Measurements from ENCODE around the gene TMIGD3. TPM values are rescaled to one million over a fixed set of nuclear protein-coding genes. Genes with fewer than 3 reads are reported as not detected.

Gene TMIGD3
- total RNA-seq, 3 donors from 2014 or later = 0.87 to 5.0 (median 3.5) TPM

DNA sequence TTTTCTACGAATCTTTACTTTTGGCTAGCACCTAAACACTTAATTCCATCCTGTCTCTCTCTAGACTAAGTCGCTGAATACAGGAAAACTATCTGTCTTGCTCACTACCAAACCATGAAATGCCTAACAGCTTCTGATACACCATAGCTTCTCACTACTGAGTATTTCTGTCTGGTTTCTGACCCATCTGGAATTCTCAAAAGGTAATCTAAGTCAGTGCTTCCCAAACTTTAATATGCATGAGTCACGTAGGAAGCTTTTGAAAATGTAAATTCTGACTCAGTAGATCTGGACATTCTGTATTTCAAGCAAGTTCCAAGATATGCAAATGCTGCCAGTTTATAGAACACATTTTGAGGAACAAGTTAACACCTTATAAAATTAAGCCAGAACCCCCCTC lies 66.7 kb downstream of the TMIGD3 start:
- Histone ChIP-seq H3K4me3 (no peak overlapping the region), H3K9me3 (no peaks in the 10 kb centered on the region), H3K4me1 (ENCODE audit: low read depth) (no peaks in the 10 kb centered on the region), H3K36me3 (ENCODE audit: low read depth) (no peaks in the 10 kb centered on the region)
- DNase-seq (no peak), ATAC-seq (no peak)
- TF ChIP-seq, protein P1, sequence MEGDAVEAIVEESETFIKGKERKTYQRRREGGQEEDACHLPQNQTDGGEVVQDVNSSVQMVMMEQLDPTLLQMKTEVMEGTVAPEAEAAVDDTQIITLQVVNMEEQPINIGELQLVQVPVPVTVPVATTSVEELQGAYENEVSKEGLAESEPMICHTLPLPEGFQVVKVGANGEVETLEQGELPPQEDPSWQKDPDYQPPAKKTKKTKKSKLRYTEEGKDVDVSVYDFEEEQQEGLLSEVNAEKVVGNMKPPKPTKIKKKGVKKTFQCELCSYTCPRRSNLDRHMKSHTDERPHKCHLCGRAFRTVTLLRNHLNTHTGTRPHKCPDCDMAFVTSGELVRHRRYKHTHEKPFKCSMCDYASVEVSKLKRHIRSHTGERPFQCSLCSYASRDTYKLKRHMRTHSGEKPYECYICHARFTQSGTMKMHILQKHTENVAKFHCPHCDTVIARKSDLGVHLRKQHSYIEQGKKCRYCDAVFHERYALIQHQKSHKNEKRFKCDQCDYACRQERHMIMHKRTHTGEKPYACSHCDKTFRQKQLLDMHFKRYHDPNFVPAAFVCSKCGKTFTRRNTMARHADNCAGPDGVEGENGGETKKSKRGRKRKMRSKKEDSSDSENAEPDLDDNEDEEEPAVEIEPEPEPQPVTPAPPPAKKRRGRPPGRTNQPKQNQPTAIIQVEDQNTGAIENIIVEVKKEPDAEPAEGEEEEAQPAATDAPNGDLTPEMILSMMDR (IDR thresholded peaks at IDR 0.05) = no peak
- intact Hi-C loops (cut with DNase I, micrococcal nuclease) = no loop called here

Other genes starting within 250 kb of the TMIGD3 start
- not detected for gene CHIA, start 212.8 kb downstream of the TMIGD3 start, total RNA-seq
- 1 to 10 TPM; 2.0 to 3.1 (median 3.0) TPM for gene OVGP1, start 75.9 kb downstream of the TMIGD3 start, total RNA-seq
- 10 to 100 TPM; 20.2 to 28.2 (median 23.4) TPM for gene WDR77, start 54.4 kb downstream of the TMIGD3 start, total RNA-seq
- gene ATP5PB, start 54.2 kb downstream of the TMIGD3 start, total RNA-seq = 100 to 1,000 TPM; 274 to 427 (median 390) TPM
- 10 to 100 TPM in 2 of 3 donors, 1 to 10 TPM in 1; 4.2 to 21.5 (median 14.7) TPM for gene C1orf162, start 29.6 kb downstream of the TMIGD3 start, total RNA-seq
- gene ADORA3, start within 50 bp of the TMIGD3 start, total RNA-seq = 1 to 10 TPM; 1.3 to 8.4 (median 7.5) TPM
- gene RAP1A, start 116.2 kb upstream of the TMIGD3 start, total RNA-seq = 100 to 1,000 TPM in 1 of 3 donors, 10 to 100 TPM in 2; 84.4 to 272 (median 95.4) TPM
- 1 to 10 TPM; 2.3 to 9.8 (median 2.5) TPM for gene INKA2, start 235.8 kb upstream of the TMIGD3 start, total RNA-seq